GM15510 (cell line): ENCODE results near the gene NOSIP.

Experiments
- POLR2A ChIP-seq: IDR thresholded peaks from 3 replicates; pipeline ENCODE4 v1.6.1; 2011; ENCODE audit warnings: borderline replicate concordance; ENCODE audit not compliant: insufficient read length; ENCODE audit errors: extremely low read depth

The NOSIP gene

GRCh38 chr19:49564616-49565045 is 15.7 kb downstream of the NOSIP start:
- no peak for TF ChIP-seq POLR2A

- no peak for TF ChIP-seq POLR2A
Measured at GRCh38 chr19:49560358-49560900, 19.9 kb downstream of the NOSIP start.

- TF ChIP-seq POLR2A: no peak
Measured at GRCh38 chr19:49559928-49560327, 20.4 kb downstream of the NOSIP start.

- no peak for TF ChIP-seq POLR2A
Measured at GRCh38 chr19:49559443-49559842, 20.9 kb downstream of the NOSIP start.

- TF ChIP-seq POLR2A: no peak
Measured at GRCh38 chr19:49558591-49558990, 21.8 kb downstream of the NOSIP start.

- TF ChIP-seq POLR2A: no peak
Measured at GRCh38 chr19:49557641-49558325, 22.6 kb downstream of the NOSIP start.

- TF ChIP-seq POLR2A: no peak
Measured at GRCh38 chr19:49556412-49557398, 23.7 kb downstream of the NOSIP start.

- TF ChIP-seq POLR2A: no peak
Measured at GRCh38 chr19:49555600-49556411, 24.6 kb downstream of the NOSIP start.

- TF ChIP-seq POLR2A: no peak
Measured at GRCh38 chr19:49554701-49555181, 25.6 kb downstream of the NOSIP start.

- TF ChIP-seq POLR2A: no peak
Measured at GRCh38 chr19:49553451-49554271, 26.7 kb downstream of the NOSIP start.

GRCh38 chr19:49552749-49553148 is 27.6 kb downstream of the NOSIP start:
- TF ChIP-seq POLR2A: no peak

GRCh38 chr19:49551531-49551930 is 28.8 kb downstream of the NOSIP start:
- TF ChIP-seq POLR2A: no peak

GRCh38 chr19:49549045-49549444 is 31.3 kb downstream of the NOSIP start:
- TF ChIP-seq POLR2A: no peak
